ENCODE measurements around the gene RNF207.
A peak's percentile ranks its signal among the peaks of the same experiment; 100 is the strongest.

Gene RNF207

DNA sequence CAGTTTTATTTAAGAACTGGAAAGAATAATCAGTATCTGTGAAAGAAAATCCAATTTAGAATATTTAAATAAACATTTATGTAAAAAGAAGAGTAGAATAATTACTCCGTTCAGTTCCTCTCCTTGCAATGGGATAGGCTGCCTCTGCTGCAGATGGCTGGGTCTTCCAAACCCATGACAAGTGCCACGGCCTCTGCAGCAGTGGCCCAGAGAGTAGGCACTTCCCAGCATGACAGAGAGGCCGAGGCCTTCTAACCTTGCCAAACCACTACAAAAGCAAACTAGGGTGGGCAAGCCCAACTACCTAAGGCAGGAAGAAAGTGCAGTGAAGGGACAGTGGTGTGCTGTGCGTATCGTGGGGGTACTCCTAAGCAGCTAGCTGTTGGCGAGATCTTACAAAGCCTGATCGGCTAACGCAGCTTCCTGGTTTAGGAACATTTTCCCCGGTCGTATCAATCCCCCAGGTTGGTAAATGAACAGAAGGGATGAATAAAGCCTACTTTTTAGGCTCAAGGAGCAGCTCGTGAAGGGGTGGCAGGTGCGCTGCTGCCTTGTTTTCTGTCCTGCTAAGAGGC, 15.4 kb downstream of the RNF207 start:
- no peak overlapping the region for H2AK5ac ChIP-seq (ENCODE audit: low read length, severe bottlenecking)
- H3K9ac ChIP-seq (ENCODE audit: low read length), result no peak overlapping the region
- no peaks in the 10 kb centered on the region for H3K27me3 ChIP-seq (ENCODE audit: control insufficient read depth in 1 of 2, insufficient read depth in 1 of 2, low read length in 2 of 2)
- H4K91ac ChIP-seq (ENCODE audit: low read length), result no peak overlapping the region
- WGBS, result 89% methylated on average over 11 of the region's 12 CpGs
- H3K36me3 ChIP-seq (ENCODE audit: control insufficient read depth in 1 of 2, insufficient read depth in 2 of 2, low read depth in 1 of 2, low read length in 2 of 2), result peaks cover 37 to 40% of the 10 kb centered on the region in 2 experiments
- peaks cover 19% of the 10 kb centered on the region for H3K4me1 ChIP-seq (ENCODE audit: control insufficient read depth, insufficient read depth, low read depth, low read length)
- no peak overlapping the region for H3K18ac ChIP-seq (ENCODE audit: low read depth in 1 of 2, low read length in 2 of 2)
- no peak overlapping the region for H3K4me3 ChIP-seq (ENCODE audit: insufficient read depth in 1 of 2, low read depth in 1 of 2, low read length in 2 of 2)
- H3K79me1 ChIP-seq (replicated peaks; ENCODE audit: low read length, poor library complexity, severe bottlenecking), result peaks cover 11% of the 10 kb centered on the region
- no peak overlapping the region for H3K4me2 ChIP-seq (ENCODE audit: low read length, poor library complexity, severe bottlenecking)
- H3K4ac ChIP-seq (ENCODE audit: low read depth in 1 of 2, low read length in 2 of 2), result no peak overlapping the region
- H2BK15ac ChIP-seq (ENCODE audit: low read depth, poor library complexity, severe bottlenecking), result no peak overlapping the region
- DNase-seq, result no peak
- H3K23ac ChIP-seq (ENCODE audit: low read length in 2 of 2), result no peak overlapping the region
- H4K8ac ChIP-seq (ENCODE audit: low read length), result peak overlapping the region; percentile 46
- H2BK120ac ChIP-seq (ENCODE audit: low read depth, low read length), result no peak overlapping the region
- H3K14ac ChIP-seq (ENCODE audit: low read length in 2 of 2), result no peak overlapping the region
- H2AFZ ChIP-seq (ENCODE audit: low read depth, low read length), result no peak overlapping the region
- H3K9me3 ChIP-seq (ENCODE audit: control insufficient read depth, low read length), result no peaks in the 10 kb centered on the region
- H2BK12ac ChIP-seq (ENCODE audit: low read length in 2 of 2), result no peak overlapping the region
- H3K27ac ChIP-seq (ENCODE audit: low read length, poor library complexity, severe bottlenecking), result no peak overlapping the region
- H2BK5ac ChIP-seq (ENCODE audit: low read depth, low read length, poor library complexity, severe bottlenecking), result no peak overlapping the region

DNA sequence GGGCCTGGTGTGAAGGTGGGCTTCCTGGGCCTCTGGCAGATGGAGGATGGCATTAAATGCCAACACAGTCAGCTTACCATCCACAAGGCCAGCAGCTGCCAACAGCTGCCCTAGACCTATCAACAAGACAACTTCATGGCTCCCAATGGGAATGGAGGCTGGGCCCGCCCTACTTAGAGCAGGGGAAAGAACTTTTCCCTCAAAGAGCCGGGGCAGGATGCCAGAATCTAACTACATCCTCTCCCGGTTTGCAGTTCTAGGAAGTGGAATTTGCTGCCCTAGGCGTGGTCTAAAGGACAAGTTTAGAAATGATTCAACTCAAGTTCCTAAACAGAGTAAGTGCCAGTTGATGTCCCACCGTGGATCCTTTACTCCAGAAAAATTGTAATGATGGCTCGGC, 16.7 kb downstream of the RNF207 start:
- Histone ChIP-seq H3K18ac (ENCODE audit: low read depth in 1 of 2, low read length in 2 of 2) (no peak overlapping the region), H2BK15ac (ENCODE audit: low read depth, poor library complexity, severe bottlenecking) (no peak overlapping the region), H3K4me3 (ENCODE audit: insufficient read depth in 1 of 2, low read depth in 1 of 2, low read length in 2 of 2) (no peak overlapping the region), H3K4me1 (ENCODE audit: control insufficient read depth, insufficient read depth, low read depth, low read length) (peaks cover 19% of the 10 kb centered on the region), H4K8ac (ENCODE audit: low read length) (no peak overlapping the region), H2BK120ac (ENCODE audit: low read depth, low read length) (no peak overlapping the region), H2AFZ (ENCODE audit: low read depth, low read length) (no peak overlapping the region), H3K9me3 (ENCODE audit: control insufficient read depth, low read length) (no peaks in the 10 kb centered on the region), H4K91ac (ENCODE audit: low read length) (no peak overlapping the region), H3K79me1 (replicated peaks; ENCODE audit: low read length, poor library complexity, severe bottlenecking) (peaks cover 14% of the 10 kb centered on the region), H2AK5ac (ENCODE audit: low read length, severe bottlenecking) (no peak overlapping the region), H3K9ac (ENCODE audit: low read length) (no peak overlapping the region), H2BK5ac (ENCODE audit: low read depth, low read length, poor library complexity, severe bottlenecking) (no peak overlapping the region), H3K27ac (ENCODE audit: low read length, poor library complexity, severe bottlenecking) (no peak overlapping the region), H2BK12ac (ENCODE audit: low read length in 2 of 2) (no peak overlapping the region), H3K14ac (ENCODE audit: low read length in 2 of 2) (no peak overlapping the region), H3K36me3 (ENCODE audit: control insufficient read depth in 1 of 2, insufficient read depth in 2 of 2, low read depth in 1 of 2, low read length in 2 of 2) (peaks cover 40 to 50% of the 10 kb centered on the region in 2 experiments), H3K27me3 (ENCODE audit: control insufficient read depth in 1 of 2, insufficient read depth in 1 of 2, low read length in 2 of 2) (no peaks in the 10 kb centered on the region), H3K4me2 (ENCODE audit: low read length, poor library complexity, severe bottlenecking) (no peak overlapping the region), H3K4ac (ENCODE audit: low read depth in 1 of 2, low read length in 2 of 2) (no peak overlapping the region), H3K23ac (ENCODE audit: low read length in 2 of 2) (no peak overlapping the region)
- 91% methylated on average over 6 of the region's 6 CpGs for WGBS
- DNase-seq, result no peak

- no peak overlapping the region for H3K4me3 ChIP-seq (ENCODE audit: insufficient read depth in 1 of 2, low read depth in 1 of 2, low read length in 2 of 2)
- no peak overlapping the region for H3K4me2 ChIP-seq (ENCODE audit: low read length, poor library complexity, severe bottlenecking)
- H3K4ac ChIP-seq (ENCODE audit: low read depth in 1 of 2, low read length in 2 of 2), result no peak overlapping the region
- no peak overlapping the region for H2AK5ac ChIP-seq (ENCODE audit: low read length, severe bottlenecking)
- H3K14ac ChIP-seq (ENCODE audit: low read length in 2 of 2), result no peak overlapping the region
- H3K27ac ChIP-seq (ENCODE audit: low read length, poor library complexity, severe bottlenecking), result no peak overlapping the region
- no peak overlapping the region for H2BK15ac ChIP-seq (ENCODE audit: low read depth, poor library complexity, severe bottlenecking)
- H3K9ac ChIP-seq (ENCODE audit: low read length), result no peak overlapping the region
- H3K9me3 ChIP-seq (ENCODE audit: control insufficient read depth, low read length), result no peaks in the 10 kb centered on the region
- H3K4me1 ChIP-seq (ENCODE audit: control insufficient read depth, insufficient read depth, low read depth, low read length), result peaks cover 15% of the 10 kb centered on the region
- no peak overlapping the region for H3K23ac ChIP-seq (ENCODE audit: low read length in 2 of 2)
- peaks cover 15% of the 10 kb centered on the region for H3K79me1 ChIP-seq (replicated peaks; ENCODE audit: low read length, poor library complexity, severe bottlenecking)
- no peak for DNase-seq
- no peak overlapping the region for H3K18ac ChIP-seq (ENCODE audit: low read depth in 1 of 2, low read length in 2 of 2)
- H3K36me3 ChIP-seq (ENCODE audit: control insufficient read depth in 1 of 2, insufficient read depth in 2 of 2, low read depth in 1 of 2, low read length in 2 of 2), result peaks cover 43 to 56% of the 10 kb centered on the region in 2 experiments
- no peaks in the 10 kb centered on the region for H3K27me3 ChIP-seq (ENCODE audit: control insufficient read depth in 1 of 2, insufficient read depth in 1 of 2, low read length in 2 of 2)
- no peak overlapping the region for H2BK120ac ChIP-seq (ENCODE audit: low read depth, low read length)
- no peak overlapping the region for H4K91ac ChIP-seq (ENCODE audit: low read length)
- WGBS, result 98% methylated on average over 11 of the region's 13 CpGs
- no peak overlapping the region for H2BK5ac ChIP-seq (ENCODE audit: low read depth, low read length, poor library complexity, severe bottlenecking)
- no peak overlapping the region for H2BK12ac ChIP-seq (ENCODE audit: low read length in 2 of 2)
- no peak overlapping the region for H4K8ac ChIP-seq (ENCODE audit: low read length)
- no peak overlapping the region for H2AFZ ChIP-seq (ENCODE audit: low read depth, low read length)
Measured at GRCh38 chr1:6223617-6224016, 17.7 kb downstream of the RNF207 start.

GRCh38 chr1:6224718-6225117, 18.8 kb downstream of the RNF207 start:
- H3K23ac ChIP-seq (ENCODE audit: low read length in 2 of 2), result no peak overlapping the region
- no peak overlapping the region for H2BK5ac ChIP-seq (ENCODE audit: low read depth, low read length, poor library complexity, severe bottlenecking)
- H4K8ac ChIP-seq (ENCODE audit: low read length), result no peak overlapping the region
- no peak overlapping the region for H2BK15ac ChIP-seq (ENCODE audit: low read depth, poor library complexity, severe bottlenecking)
- peaks cover 52 to 60% of the 10 kb centered on the region in 2 experiments for H3K36me3 ChIP-seq (ENCODE audit: control insufficient read depth in 1 of 2, insufficient read depth in 2 of 2, low read depth in 1 of 2, low read length in 2 of 2)
- H3K4me1 ChIP-seq (ENCODE audit: control insufficient read depth, insufficient read depth, low read depth, low read length), result peaks cover 15% of the 10 kb centered on the region
- no peak overlapping the region for H3K27ac ChIP-seq (ENCODE audit: low read length, poor library complexity, severe bottlenecking)
- no peak overlapping the region for H2BK120ac ChIP-seq (ENCODE audit: low read depth, low read length)
- H4K91ac ChIP-seq (ENCODE audit: low read length), result no peak overlapping the region
- no peak overlapping the region for H3K4me3 ChIP-seq (ENCODE audit: insufficient read depth in 1 of 2, low read depth in 1 of 2, low read length in 2 of 2)
- H3K14ac ChIP-seq (ENCODE audit: low read length in 2 of 2), result no peak overlapping the region
- no peak overlapping the region for H3K4ac ChIP-seq (ENCODE audit: low read depth in 1 of 2, low read length in 2 of 2)
- no peak overlapping the region for H2AFZ ChIP-seq (ENCODE audit: low read depth, low read length)
- no peaks in the 10 kb centered on the region for H3K27me3 ChIP-seq (ENCODE audit: control insufficient read depth in 1 of 2, insufficient read depth in 1 of 2, low read length in 2 of 2)
- no peak overlapping the region for H2AK5ac ChIP-seq (ENCODE audit: low read length, severe bottlenecking)
- no peak for DNase-seq
- H3K18ac ChIP-seq (ENCODE audit: low read depth in 1 of 2, low read length in 2 of 2), result no peak overlapping the region
- WGBS, result 73% methylated on average over 15 of the region's 15 CpGs
- no peaks in the 10 kb centered on the region for H3K9me3 ChIP-seq (ENCODE audit: control insufficient read depth, low read length)
- H3K9ac ChIP-seq (ENCODE audit: low read length), result no peak overlapping the region
- H2BK12ac ChIP-seq (ENCODE audit: low read length in 2 of 2), result no peak overlapping the region
- H3K79me1 ChIP-seq (replicated peaks; ENCODE audit: low read length, poor library complexity, severe bottlenecking), result peaks cover 17% of the 10 kb centered on the region
- H3K4me2 ChIP-seq (ENCODE audit: low read length, poor library complexity, severe bottlenecking), result no peak overlapping the region

All from mesenchymal stem cell (in vitro differentiated cells and primary cell).